ENCODE measurements around the gene CHSY1.

The CHSY1 gene

DNA sequence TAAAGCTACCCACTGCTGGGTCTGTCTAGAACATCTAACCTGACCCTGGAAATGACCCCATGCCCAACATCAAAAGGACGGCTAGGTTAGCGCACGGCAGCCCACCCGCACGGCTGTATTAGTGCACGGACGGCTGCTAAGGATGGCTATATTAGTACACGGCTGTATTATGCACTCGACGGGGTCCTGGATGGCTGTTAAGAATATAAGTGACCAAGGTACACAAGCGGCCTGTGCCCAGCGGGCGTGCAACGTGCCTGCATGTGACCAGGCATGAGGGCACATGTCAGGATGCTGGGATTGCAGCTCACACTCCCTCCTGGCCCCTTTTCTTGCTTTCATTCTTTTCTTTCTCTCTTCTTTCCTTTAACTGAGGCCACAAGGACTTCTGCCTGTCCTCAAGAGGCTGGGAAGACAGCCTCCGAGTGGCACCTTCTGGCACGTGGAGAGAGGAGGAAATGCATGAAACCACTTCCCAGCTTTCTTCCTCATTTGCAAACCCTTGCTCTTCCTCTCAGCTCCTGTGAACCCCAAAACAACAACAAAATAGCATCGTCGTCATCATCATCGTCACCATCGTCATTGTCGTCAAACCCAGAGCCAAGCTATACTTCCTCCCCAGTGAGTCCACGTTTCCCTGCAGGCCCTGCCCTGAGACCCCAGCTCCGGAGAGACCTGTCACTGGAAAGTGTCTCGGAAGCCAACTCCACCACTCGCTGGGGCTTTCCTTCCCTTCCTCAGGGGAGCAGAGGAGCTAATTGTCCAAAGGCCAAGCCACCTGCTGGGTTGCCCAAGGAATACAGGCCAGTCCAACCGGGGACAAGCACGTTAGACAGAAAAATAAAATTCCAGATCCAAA lies 101.8 kb downstream of the CHSY1 start:
- DNase-seq, result no peak

DNA sequence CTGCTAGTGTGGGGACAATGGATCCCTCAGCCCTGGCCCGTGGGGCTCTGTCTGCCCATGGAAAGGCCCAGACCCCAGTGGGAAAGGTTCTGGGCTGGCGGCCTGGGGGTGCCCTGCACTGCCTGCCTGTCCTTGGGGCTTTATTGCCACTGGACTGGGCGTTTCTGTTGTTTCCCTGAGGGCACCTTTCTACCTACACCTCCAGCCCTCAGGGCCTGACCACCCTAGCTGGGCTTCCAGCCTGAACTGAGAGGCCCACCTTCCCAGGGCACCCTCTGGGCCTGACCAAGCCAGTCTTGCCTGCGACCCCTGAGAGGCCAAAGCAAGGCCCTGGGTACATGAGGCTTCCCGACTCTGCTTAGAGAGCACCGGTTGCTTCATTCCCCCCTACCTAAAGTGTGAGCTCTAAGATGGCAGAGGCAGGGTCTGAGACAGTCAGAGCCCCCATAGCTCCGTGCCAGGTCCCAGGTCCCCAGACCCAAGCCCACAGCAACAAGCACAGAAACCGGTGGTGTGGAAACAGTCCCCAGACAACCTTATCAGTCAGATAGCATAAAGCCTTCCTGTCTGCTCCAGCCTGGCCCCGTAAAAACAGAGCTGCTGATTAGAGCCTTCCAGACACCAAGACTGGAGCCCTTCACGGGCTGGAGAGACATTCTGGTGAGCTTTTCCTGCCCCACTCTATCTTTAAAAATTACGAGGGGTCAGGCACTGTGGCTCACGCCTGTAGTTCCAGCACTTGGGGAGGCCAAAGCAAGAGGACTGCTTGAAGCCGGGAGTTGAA lies 102.8 kb downstream of the CHSY1 start:
- no peak for DNase-seq

DNA sequence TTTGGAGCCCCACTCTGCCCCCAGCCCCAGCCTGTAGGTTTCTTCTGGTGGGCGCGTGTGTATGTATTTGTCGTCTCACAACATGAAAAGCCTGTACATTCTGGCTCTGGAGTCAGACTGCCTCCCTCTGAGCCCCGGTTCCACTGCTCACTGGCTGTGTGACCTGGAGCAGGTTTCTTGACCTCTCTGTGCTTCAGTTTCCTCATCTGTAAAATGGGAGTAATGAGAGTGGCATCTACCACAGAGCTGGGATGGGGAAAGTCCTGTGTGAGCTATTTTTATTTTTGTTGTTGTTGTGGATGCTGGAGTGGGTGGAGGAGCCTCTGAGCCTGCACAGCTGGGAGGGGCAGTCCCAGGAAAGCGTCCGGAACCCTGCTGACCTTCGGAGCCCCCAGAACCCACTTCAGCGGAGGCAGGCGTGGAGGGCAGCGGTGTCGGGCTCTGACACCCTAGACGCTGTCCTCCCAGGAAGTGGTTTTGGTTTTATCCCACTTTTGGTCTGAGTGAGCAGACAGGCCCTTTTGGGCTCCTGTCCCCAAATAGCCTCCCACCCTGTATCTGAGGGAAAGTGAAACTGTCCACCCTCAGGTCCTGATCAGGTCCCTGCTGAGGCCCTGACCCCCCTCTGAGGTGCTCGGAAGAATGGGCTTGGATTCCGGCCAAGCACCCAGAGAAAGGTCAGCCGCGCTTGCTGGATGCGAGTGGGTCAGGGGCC lies 103.5 kb downstream of the CHSY1 start:
- DNase-seq, result no peak

DNA sequence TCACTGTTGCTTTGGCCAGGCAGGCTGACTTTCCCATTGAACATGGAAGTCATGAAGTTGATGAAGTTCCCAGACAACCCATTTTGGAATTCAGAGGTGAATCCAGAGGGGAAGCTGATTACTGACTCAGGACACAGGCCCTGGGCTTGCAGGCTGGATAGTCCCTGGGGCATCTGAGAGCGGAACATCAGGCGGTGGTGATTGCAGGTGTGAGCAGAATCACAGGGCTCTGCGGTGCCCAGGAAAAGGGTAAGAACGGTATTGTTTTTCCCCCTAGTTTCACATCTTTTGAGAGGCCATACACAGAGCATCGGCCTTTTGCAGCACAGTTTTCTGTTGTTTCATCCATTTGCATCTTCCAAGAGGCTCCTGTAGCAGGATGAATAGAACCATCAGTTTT lies 104.7 kb downstream of the CHSY1 start:
- DNase-seq, result no peak

DNA sequence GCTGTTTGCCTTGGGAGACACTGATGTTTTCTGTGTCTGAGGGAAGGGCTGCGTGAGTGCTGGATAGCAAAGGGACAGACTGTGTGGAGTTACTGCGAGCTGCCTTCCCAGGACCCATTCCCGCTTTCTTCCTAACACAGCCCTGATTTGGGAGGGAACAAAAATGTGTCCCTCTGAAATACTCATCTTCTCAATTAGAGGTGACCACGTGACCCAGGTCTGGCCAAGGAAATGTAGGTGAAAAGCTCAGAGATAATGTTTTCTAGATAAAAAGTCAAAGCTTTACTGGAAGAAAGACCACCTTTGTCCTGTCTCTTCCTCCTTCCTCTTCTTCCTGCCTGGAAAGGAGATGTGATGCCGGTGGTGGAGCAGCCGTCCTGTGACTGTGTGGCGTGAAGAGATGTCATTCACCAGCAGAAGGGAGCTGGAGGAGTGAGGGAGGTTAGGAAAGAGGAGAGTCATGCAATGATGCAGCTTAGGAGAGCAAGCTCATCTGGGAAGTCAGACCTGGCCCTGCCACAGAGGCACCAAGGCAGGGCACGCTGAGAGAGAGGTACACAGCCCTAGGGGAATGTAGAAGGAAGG lies 105.6 kb downstream of the CHSY1 start:
- DNase-seq, result no peak

DNA sequence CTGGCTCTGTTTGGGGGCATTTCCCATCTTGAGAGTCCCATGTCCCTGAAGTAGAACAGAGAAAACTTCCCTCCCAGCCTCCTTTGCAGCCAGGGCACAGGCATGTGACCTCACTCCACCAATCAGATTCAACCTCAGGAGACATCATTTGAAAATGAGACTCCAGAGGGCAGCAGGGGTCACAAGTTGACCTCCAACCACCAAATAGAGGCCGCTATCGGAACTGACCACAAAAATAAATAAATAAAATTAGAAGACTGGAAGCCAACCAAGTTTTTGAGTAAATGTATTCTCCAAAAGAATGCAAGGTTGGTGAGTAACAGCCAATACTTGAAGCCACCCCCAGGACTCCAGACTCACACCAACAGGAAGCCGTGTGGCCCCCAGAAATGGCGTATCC lies 106.5 kb downstream of the CHSY1 start:
- no peak for DNase-seq

DNA sequence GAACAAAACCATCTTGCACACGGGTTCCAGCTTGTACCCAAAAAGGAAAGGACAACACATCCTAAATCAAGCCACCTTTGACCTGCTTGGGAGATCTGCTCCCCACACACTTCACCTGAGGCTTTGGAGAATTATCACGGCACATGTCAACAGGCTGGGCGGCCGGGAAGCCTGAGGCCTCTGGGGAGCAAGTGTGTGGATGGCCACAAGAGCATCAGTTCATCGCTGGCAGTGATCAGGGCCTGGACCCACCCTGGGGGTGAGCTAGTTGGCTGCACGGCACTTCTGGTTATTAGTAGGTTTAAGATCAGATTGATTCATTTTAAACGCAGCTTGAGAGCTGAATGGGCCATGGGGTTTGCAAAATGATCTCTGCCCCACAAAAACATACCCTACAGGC lies 108.5 kb downstream of the CHSY1 start:
- no peak for DNase-seq

DNA sequence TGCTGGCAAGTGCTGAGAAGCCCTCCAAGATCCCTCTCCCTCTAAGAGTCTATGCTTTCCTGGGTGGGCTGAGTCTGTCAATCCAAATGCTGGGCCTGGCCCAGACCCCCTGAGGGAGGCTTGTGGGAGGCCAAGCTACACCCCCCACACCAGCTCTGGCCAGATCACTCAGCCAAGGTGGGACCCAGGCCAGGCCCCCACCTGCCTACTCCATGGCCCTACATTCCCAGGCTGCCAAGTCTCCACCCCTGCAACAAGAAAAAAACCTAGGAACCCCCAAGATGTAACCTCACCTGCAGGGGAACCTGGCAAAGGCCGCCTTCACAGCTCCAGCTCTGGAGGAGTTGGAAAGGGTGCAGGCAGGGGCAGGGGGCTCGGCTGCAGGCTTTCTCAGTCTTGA lies 109.1 kb downstream of the CHSY1 start:
- DNase-seq, result no peak

DNA sequence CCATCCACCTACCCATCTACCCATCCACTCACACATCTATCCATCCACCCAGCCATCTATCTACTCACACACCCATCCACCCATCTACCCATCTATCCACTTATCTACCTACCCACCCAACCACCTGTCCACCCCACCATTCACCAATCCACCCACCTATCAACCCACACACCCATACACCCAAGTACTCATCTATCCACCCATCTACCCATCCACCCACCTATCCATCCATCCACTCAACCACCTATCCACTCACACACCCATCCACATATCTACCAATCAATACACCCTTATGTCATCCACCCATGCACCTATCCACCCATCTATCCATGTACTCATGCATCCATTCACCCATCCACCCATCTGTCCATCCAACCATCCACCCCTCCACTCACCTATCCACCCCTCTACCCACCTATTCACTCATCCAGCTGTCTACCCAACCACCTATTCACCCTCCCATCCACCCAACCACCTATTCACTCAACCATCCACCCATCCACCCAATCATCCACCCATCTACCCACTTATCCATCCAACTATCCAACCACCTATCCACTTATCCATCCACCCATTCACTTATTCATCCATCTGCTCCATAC lies 109.8 kb downstream of the CHSY1 start:
- DNase-seq, result no peak

DNA sequence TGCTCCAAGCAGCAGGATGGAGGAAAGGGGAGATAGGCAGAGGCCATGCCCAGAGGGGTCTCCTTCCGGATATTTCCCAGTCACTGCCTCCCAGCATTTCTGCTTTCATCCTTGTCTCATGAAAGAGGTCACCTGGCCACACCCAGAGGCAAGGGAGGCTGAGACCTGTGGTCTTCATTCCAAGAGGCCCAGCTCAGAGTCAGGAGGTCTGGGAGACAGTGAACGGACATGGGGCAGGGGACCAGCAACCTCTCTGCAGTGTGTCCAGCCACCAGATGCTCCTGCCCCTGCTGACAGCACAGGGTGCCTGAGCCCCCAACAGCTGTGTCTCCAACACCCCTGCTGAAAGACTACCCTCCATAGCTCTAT lies 111.2 kb downstream of the CHSY1 start:
- no peak for DNase-seq

DNA sequence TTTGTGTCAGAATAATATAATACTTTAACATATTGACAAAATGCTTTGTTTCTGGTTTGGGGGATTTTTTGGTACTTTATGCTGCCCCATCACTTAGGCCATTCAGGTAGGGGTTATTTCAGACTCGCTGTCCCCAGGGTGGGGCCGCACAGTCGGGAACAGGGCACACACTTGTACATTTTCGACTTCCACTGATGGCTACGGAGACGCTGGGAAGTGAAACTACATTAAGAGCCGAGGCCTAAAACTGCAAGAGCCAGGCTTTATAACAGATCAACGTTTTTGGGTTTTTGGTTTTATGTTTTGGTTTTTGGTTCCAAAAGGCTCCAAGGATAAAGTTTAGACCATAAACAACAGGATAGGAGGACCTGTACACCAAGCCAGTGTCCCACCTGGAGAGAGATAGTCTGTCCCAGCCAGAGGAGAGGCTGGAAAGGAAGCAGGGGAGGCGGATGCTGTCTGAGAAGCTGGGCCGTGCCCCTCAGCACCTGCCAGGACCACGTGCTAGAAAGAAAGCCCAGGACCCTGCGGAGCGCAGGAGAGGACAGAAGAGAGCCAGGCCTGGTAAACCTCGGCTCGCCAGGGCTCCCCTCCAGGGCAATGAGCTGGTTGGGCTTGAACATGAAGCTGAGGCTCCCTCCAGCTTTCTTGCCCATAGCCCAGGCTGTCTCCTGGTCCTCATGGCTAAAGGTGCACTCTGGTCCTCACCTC lies 111.7 kb downstream of the CHSY1 start:
- DNase-seq, result no peak

DNA sequence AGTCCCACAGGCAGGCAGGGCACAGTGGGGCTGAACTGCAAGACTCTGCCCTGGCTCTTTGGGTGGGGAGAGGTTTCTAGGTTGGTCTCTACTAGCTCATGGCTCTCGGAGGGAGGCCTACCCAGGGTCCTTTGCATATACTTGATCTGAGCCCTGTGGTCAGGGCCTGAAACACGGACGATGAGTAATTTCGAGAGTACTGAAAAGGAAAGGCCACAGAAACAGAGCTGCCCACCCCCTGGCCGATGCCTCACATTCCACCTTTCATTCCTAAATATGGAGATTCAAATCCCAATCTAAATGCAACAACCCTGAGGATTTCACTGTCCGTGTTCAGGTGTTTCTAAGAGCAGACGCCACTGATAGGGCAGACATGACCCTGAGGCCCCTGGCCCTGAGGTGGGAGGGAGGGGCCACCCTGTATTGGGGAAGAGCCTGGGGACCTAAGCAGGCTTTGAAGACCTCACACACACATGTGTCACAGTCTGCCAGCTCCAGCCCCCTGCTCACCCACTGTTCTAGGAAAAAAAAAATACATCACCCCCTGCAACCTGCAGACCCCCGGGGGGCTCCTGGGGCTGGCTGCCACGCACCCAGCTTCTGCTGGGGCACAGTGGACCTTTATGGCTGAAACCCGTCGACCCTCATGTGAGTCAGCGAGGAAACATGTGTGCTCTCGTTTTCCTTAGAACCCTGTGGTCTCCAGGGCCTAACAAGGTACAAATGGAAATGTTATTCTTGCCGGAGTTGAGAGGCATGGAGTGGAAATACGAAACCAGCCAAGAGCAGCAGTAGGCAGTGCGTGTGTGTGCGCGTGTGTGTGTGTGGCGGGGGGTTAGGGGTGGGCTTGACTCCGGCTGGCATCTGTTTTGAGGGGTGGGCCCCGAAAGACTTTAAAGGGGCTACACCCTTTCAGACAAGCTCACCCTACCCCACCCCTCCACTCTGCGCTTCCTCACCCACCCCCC lies 112.7 kb downstream of the CHSY1 start:
- DNase-seq, result no peak

DNA sequence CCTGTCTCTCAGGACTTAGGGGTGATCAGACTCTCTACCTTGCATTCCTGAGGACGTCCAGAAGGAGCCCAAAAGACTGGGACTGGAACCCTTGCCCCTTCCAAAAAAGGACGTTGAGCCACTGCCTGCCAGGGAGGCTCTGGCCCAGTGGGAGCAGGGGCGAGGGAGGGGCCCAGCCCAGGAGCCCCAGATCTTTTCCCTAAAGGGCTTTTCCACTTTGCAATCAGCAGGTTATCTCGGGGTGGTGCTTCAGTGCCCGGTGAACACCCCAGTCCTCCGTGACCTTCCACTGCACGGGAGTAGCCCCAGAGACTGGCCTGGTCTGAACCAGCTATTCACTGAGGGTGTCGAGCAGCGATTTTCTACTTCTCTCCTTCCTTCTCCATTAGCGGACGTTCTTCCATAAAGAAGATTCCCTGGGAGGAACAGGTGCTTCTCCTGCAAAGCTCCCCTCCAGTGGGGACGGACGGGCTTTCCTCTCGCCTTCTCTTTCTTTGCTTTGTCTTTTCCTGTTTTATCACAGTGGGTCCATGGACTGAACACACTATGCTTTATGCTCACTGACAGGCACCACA lies 113.7 kb downstream of the CHSY1 start:
- DNase-seq, result no peak

DNA sequence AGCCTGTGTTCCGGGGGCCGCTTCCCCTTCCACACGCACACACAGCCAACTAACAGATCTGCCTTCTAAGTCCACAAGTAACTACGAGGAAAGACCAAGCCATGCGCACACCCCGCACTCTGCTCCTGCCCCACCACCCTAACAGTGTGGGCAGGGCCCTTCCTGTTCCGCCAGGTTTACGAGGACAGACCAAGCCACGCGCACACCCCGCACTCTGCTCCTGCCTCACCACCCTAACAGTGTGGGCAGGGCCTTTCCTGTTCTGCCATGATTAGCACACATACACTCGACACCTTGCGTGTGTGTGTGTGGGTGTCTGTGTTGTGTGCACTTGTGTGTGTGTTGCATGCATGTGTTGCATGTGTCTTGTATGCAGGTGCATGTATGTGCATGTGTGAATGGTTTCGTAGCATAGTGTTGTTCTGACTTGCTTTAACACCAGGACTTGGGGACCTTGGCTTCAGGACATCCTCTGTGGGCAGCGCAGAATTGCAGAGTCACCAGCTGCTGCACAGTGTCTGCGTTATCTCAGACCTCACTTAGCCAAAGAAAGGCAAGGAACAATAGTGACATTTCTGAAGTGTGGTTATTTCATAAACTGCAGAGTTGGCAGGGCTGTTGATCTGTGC lies 114.4 kb downstream of the CHSY1 start:
- DNase-seq, result no peak

DNA sequence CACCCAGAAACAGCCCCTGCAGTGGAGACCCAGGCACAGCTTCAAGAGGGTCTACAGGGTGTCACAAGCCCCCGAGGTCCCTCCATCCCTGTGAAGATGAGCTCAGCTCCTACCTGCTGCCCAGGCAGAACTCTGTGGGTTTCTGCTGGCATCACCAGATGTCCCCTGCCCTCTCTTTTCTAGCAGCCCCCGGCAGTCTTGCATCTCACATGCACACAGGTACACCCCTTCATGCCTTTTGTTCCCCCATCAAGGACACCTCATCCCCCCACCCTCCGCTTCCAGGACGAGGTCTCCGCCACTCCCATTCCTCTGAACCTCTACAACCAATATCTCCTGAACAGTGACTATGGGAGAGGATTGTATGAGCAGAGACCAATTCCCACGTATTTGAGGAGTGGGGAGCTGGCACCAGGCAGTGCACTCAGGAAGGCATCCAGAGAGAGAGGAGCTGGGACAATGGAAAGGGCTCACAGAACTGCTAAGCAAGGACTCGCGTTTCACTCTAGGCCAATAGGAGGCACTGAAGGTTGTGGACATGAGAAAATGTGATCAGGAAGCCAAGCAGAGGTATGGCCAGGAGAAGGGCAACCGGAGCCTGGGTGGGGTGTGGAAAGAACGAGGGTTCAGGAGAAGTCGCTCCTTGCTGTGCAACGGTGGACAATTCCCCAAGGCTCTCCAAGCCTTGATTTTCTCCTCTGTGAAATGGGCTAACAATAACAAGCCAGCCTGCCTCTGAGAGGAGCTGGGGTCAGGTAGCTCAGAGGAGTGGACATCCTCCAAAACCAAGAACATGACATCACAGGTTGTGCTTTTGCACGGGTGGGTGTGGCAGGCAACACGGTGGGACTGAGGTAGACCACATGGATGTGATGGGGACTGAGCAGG lies 115.2 kb downstream of the CHSY1 start:
- DNase-seq, result no peak

DNA sequence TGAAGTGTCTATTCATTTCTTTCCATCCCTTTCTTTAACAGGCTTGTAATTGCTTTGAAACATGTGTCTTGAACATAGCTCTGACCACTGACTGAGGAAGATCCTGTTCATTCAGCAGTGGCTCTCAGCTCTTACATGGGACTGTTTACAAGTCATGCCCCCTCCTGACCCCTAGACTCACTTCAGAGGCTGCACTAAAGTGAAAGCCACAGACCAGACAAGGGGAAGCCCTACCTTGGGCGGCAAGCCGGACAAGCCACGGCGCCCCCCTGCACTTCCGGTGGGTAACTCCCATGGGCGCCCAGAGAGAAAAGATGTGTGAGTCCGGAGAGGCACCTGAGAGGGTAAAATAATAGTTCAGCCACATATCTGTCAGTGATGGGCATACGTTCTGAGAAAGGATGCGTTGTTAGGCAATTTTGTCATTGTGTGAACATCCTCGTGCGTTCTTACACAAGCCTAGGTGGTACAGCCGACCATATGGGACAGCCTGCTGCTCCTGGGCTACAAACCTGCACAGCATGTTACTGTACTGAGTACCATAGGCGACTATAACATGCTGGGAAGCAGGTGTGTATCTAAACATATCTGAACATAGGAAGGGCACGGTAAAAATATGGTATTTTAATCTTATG lies 116.2 kb downstream of the CHSY1 start:
- no peak for DNase-seq

DNA sequence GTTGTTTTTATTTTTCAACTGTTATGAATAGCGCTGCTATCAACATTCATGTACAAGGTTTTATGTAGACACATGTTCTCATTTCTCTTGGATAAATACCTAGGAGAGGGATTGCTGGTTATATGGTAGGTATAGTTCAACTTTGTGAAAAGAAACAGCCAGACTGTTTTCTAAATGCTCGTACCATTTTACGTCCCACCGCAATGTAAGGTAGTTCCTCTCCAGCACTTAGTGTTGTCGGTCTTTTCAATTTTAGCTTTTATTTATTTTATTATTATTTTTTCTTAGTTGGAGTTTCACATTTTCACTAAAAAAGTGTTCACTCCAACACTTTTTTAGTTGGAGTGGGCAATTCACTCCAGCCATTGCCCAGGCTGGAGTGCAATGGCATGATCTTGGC lies 117.1 kb downstream of the CHSY1 start:
- no peak for DNase-seq

DNA sequence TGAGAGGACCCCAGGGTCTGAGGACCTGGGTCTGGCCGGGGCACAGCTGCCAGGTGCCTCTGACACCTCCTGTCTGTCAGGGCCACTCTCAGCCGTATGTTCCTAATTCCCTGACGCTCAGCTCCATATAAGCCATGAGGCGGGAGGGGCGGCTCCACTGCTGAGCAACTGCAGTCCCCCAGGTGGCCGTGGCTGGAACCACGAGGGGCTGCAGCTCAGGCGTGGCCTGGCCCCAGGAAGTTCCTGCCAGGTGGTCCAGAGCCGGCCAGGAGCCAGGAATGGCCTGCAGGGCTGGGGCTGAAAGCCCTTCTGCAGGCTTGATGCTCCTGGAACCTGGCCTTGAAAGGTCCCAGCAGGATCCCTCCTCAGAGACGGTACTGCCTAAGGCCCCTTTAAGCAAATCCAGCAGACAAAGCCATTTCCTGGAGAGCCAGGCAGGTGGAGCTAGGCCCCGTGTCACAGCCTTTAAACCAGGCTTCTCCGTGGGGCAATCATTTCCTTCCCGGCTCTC lies 118.0 kb downstream of the CHSY1 start:
- DNase-seq, result no peak

DNA sequence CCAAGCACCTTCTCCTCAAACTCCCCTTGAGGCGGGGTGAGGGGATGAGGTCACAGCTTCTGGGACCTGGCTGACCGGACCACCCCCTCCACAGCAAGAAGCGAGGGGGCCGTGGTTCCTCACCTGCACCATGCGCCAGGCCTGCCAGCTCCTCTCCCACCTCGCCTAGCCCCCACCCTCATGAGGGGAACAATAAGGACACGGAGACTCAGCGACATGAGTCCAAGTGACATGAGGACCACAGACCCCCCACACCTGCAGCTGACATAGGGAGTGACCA lies 118.7 kb downstream of the CHSY1 start:
- no peak for DNase-seq
